Measurements from ENCODE around the gene MANSC1.

Gene MANSC1

DNA sequence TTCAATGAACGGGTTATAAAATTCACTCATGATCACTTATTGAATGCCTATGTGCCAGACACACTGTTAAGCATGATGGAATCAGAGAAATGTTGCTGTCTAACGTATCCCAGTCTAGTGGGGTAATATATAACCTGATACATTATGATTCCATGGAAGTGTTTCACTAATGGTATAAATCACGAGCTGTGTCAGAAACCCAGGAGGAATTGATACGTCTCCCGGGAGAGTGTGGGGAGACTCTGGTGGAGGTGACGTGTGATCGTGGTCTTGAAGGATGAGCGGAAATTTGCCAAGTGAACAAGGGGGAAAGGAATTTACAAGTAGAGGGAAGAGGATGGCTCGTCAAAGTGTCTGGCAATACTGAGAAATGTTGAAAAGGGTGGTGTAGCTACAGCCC is 26.5 kb downstream of the MANSC1 start:
- no peak overlapping the region for H3K4me2 ChIP-seq (ENCODE audit: low read depth, low read length, poor library complexity, severe bottlenecking)
- TF ChIP-seq EZH2phosphoT487 (conservative IDR thresholded peaks at IDR 0.05; ENCODE audit: low read length) = no peak
- TF ChIP-seq, protein P1, sequence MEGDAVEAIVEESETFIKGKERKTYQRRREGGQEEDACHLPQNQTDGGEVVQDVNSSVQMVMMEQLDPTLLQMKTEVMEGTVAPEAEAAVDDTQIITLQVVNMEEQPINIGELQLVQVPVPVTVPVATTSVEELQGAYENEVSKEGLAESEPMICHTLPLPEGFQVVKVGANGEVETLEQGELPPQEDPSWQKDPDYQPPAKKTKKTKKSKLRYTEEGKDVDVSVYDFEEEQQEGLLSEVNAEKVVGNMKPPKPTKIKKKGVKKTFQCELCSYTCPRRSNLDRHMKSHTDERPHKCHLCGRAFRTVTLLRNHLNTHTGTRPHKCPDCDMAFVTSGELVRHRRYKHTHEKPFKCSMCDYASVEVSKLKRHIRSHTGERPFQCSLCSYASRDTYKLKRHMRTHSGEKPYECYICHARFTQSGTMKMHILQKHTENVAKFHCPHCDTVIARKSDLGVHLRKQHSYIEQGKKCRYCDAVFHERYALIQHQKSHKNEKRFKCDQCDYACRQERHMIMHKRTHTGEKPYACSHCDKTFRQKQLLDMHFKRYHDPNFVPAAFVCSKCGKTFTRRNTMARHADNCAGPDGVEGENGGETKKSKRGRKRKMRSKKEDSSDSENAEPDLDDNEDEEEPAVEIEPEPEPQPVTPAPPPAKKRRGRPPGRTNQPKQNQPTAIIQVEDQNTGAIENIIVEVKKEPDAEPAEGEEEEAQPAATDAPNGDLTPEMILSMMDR (IDR thresholded peaks at IDR 0.05; ENCODE audit: insufficient read depth, low read length, poor library complexity, severe bottlenecking) = no peak

GRCh38 chr12:12323118-12323517 is 26.9 kb downstream of the MANSC1 start:
- no peak overlapping the region for H3K4me2 ChIP-seq (ENCODE audit: low read depth, low read length, poor library complexity, severe bottlenecking)
- H4K20me1 ChIP-seq (ENCODE audit: low read depth, low read length) = no peaks in the 10 kb centered on the region
- no peak overlapping the region for H3K27ac ChIP-seq (ENCODE audit: low read depth, low read length)
- no peak for TF ChIP-seq EZH2phosphoT487 (conservative IDR thresholded peaks at IDR 0.05; ENCODE audit: low read length)
- TF ChIP-seq, protein P1 (IDR thresholded peaks at IDR 0.05; ENCODE audit: insufficient read depth, low read length, poor library complexity, severe bottlenecking) = no peak
- no peaks in the 10 kb centered on the region for H3K79me2 ChIP-seq (ENCODE audit: insufficient read depth, low read length)
- no peaks in the 10 kb centered on the region for H3K36me3 ChIP-seq (ENCODE audit: low read length)
- H2AFZ ChIP-seq (ENCODE audit: low read depth, low read length, severe bottlenecking) = no peak overlapping the region
- no peak overlapping the region for H3K4me3 ChIP-seq (ENCODE audit: insufficient read depth, low read length, poor library complexity, severe bottlenecking)
- H3K9me2 ChIP-seq (replicated peaks; ENCODE audit: insufficient read depth, low read length) = no peaks in the 10 kb centered on the region
- no peak overlapping the region for H3K9ac ChIP-seq (ENCODE audit: low read length)
- H3K9me3 ChIP-seq (ENCODE audit: insufficient read depth, low read length) = no peaks in the 10 kb centered on the region
- no peaks in the 10 kb centered on the region for H3F3A ChIP-seq (ENCODE audit: insufficient read depth)
- no peaks in the 10 kb centered on the region for H3K27me3 ChIP-seq (ENCODE audit: low read length)

More for the DNA sequence above, 26.5 kb downstream of the MANSC1 start:
- no peaks in the 10 kb centered on the region for H3K9me3 ChIP-seq (ENCODE audit: insufficient read depth, low read length)
- H3K36me3 ChIP-seq (ENCODE audit: low read length) = no peaks in the 10 kb centered on the region
- H3K9me2 ChIP-seq (replicated peaks; ENCODE audit: insufficient read depth, low read length) = no peaks in the 10 kb centered on the region
- H2AFZ ChIP-seq (ENCODE audit: low read depth, low read length, severe bottlenecking) = no peak overlapping the region
- no peaks in the 10 kb centered on the region for H4K20me1 ChIP-seq (ENCODE audit: low read depth, low read length)
- no peak overlapping the region for H3K4me3 ChIP-seq (ENCODE audit: insufficient read depth, low read length, poor library complexity, severe bottlenecking)
- no peak overlapping the region for H3K27ac ChIP-seq (ENCODE audit: low read depth, low read length)
- no peak overlapping the region for H3K9ac ChIP-seq (ENCODE audit: low read length)
- no peaks in the 10 kb centered on the region for H3K79me2 ChIP-seq (ENCODE audit: insufficient read depth, low read length)
- H3K27me3 ChIP-seq (ENCODE audit: low read length) = no peaks in the 10 kb centered on the region
- no peaks in the 10 kb centered on the region for H3F3A ChIP-seq (ENCODE audit: insufficient read depth)

DNA sequence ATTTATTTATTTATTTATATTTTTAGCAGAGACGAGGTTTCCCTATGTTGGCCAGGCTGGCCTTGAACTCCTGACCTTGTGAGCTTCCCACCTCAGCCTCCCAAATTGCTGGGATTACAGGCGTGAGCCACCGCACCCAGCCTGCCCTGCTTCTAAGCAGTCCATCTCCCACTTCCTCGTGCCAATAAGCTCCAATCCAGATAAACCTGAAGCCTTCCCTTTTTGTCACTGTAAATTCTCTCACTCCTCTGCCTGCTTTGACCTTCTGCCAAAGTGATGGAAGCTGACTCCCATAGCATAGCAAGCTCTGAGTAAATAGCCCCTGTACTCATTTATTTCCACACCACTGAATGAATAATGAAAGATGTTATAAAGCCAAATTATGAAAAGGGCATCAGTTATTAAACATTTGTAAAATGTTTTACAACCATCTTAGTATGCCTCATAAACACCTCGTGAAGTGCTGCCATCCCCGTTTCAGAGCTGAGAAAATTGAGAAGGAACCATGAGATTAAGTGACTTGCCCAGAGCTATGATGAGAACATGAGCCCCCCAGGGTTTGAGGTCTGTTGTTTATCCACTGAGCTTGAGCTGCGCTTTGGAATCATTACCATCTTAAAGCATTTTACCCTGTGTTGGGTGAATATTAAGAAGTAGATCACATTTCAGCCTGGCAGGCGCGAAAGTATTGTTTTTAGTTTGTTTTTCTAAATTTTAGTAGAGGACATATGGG is 30.4 kb downstream of the MANSC1 start:
- H2AFZ ChIP-seq (ENCODE audit: low read depth, low read length, severe bottlenecking) = no peak overlapping the region

More for the DNA sequence above, 30.4 kb downstream of the MANSC1 start:
- Histone ChIP-seq H3K27ac (ENCODE audit: low read depth, low read length) (no peak overlapping the region), H3K9me3 (ENCODE audit: insufficient read depth, low read length) (no peaks in the 10 kb centered on the region), H4K20me1 (ENCODE audit: low read depth, low read length) (no peaks in the 10 kb centered on the region), H3K9me2 (replicated peaks; ENCODE audit: insufficient read depth, low read length) (no peaks in the 10 kb centered on the region), H3K4me2 (ENCODE audit: low read depth, low read length, poor library complexity, severe bottlenecking) (no peak overlapping the region), H3K4me3 (ENCODE audit: insufficient read depth, low read length, poor library complexity, severe bottlenecking) (no peak overlapping the region), H3K36me3 (ENCODE audit: low read length) (no peaks in the 10 kb centered on the region), H3K27me3 (ENCODE audit: low read length) (no peaks in the 10 kb centered on the region), H3K79me2 (ENCODE audit: insufficient read depth, low read length) (no peaks in the 10 kb centered on the region), H3K9ac (ENCODE audit: low read length) (no peak overlapping the region), H3F3A (ENCODE audit: insufficient read depth) (no peaks in the 10 kb centered on the region)
- TF ChIP-seq, protein P1 (IDR thresholded peaks at IDR 0.05; ENCODE audit: insufficient read depth, low read length, poor library complexity, severe bottlenecking) = no peak
- no peak for TF ChIP-seq EZH2phosphoT487 (conservative IDR thresholded peaks at IDR 0.05; ENCODE audit: low read length)
